ENCODE measurements around the gene OLIG2. TPM values are rescaled to one million over a fixed set of nuclear protein-coding genes. Genes with fewer than 3 reads are reported as not detected.

The OLIG2 gene
- total RNA-seq, 1 donor from 2014 or later: 0.56 TPM

- H3K27ac Mint-ChIP-seq (ENCODE audit: unreplicated experiment): no peak overlapping the region
- peaks cover 61% of the 10 kb centered on the region for H3K27me3 Mint-ChIP-seq (ENCODE audit: unreplicated experiment)
- no peak overlapping the region for H3K4me3 Mint-ChIP-seq (ENCODE audit: unreplicated experiment)
- no peak for TF ChIP-seq CTCF (IDR thresholded peaks at IDR 0.05)
- peaks cover 13% of the 10 kb centered on the region for H3K4me1 Mint-ChIP-seq (ENCODE audit: unreplicated experiment)
- H3K36me3 Mint-ChIP-seq (ENCODE audit: unreplicated experiment): peaks cover 2% of the 10 kb centered on the region
- no peak for DNase-seq (ENCODE audit: extremely low spot score, unreplicated experiment)
- no peaks in the 10 kb centered on the region for H3K9me3 Mint-ChIP-seq (ENCODE audit: unreplicated experiment)
Measured at GRCh38 chr21:33028773-33029384, 3.1 kb downstream of the OLIG2 start.

- H3K27ac Mint-ChIP-seq (ENCODE audit: unreplicated experiment): no peak overlapping the region
- no peak for DNase-seq (ENCODE audit: extremely low spot score, unreplicated experiment)
- TF ChIP-seq CTCF (IDR thresholded peaks at IDR 0.05): no peak
- peaks cover 11% of the 10 kb centered on the region for H3K4me1 Mint-ChIP-seq (ENCODE audit: unreplicated experiment)
- H3K36me3 Mint-ChIP-seq (ENCODE audit: unreplicated experiment): peaks cover 2% of the 10 kb centered on the region
- H3K9me3 Mint-ChIP-seq (ENCODE audit: unreplicated experiment): no peaks in the 10 kb centered on the region
- H3K4me3 Mint-ChIP-seq (ENCODE audit: unreplicated experiment): no peak overlapping the region
- peaks cover 58% of the 10 kb centered on the region for H3K27me3 Mint-ChIP-seq (ENCODE audit: unreplicated experiment)
Measured at GRCh38 chr21:33029385-33029921, 3.7 kb downstream of the OLIG2 start.

GRCh38 chr21:33029975-33030461, 4.3 kb downstream of the OLIG2 start:
- no peak overlapping the region for H3K27ac Mint-ChIP-seq (ENCODE audit: unreplicated experiment)
- H3K9me3 Mint-ChIP-seq (ENCODE audit: unreplicated experiment): no peaks in the 10 kb centered on the region
- H3K36me3 Mint-ChIP-seq (ENCODE audit: unreplicated experiment): peaks cover 2% of the 10 kb centered on the region
- H3K4me3 Mint-ChIP-seq (ENCODE audit: unreplicated experiment): no peak overlapping the region
- no peak for TF ChIP-seq CTCF (IDR thresholded peaks at IDR 0.05)
- peaks cover 8% of the 10 kb centered on the region for H3K4me1 Mint-ChIP-seq (ENCODE audit: unreplicated experiment)
- no peak for DNase-seq (ENCODE audit: extremely low spot score, unreplicated experiment)
- peaks cover 55% of the 10 kb centered on the region for H3K27me3 Mint-ChIP-seq (ENCODE audit: unreplicated experiment)

- Mint-ChIP-seq H3K27ac (ENCODE audit: unreplicated experiment) (no peak overlapping the region), H3K4me3 (ENCODE audit: unreplicated experiment) (no peak overlapping the region)
- DNase-seq (ENCODE audit: extremely low spot score, unreplicated experiment): no peak
Measured at GRCh38 chr21:33030633-33031032, 4.9 kb downstream of the OLIG2 start.

More at GRCh38 chr21:33030633-33031032, 4.9 kb downstream of the OLIG2 start:
- Mint-ChIP-seq H3K27me3 (ENCODE audit: unreplicated experiment) (peaks cover 53% of the 10 kb centered on the region), H3K36me3 (ENCODE audit: unreplicated experiment) (peaks cover 2% of the 10 kb centered on the region), H3K9me3 (ENCODE audit: unreplicated experiment) (no peaks in the 10 kb centered on the region), H3K4me1 (ENCODE audit: unreplicated experiment) (peaks cover 8% of the 10 kb centered on the region)
- no peak for TF ChIP-seq CTCF (IDR thresholded peaks at IDR 0.05)
